Tibial nerve (tissue), 4 donors: ENCODE measurements around the gene LIM2. TPM values are rescaled to one million over a fixed set of nuclear protein-coding genes. Genes with fewer than 3 reads are reported as not detected.

Experiments used
- DNase-seq, 2 donors: peaks; one replicate each; pipeline ENCODE4 v3.0.0-alpha.2; 2019; ENCODE audit warnings: low spot score in 2 of 2
- H3K27ac ChIP-seq, 4 donors: fragments of 200-600 bp; sonication (generic) in 3 of 4; one replicate each; pipeline ENCODE4 v1.5.1; 2017 to 2019; ENCODE audit warnings: mild to moderate bottlenecking in 1 of 4
- H3K27me3 ChIP-seq, 2 donors: fragments of 200-600 bp; sonication (generic) in 1 of 2; one replicate each; pipeline versions ENCODE4 v1.5.1 to v1.6.0; 2017 to 2019
- H3K36me3 ChIP-seq, 3 donors: fragments of 200-600 bp; sonication (generic); one replicate each; pipeline ENCODE4 v1.5.1; 2018 to 2019
- H3K4me1 ChIP-seq, 4 donors: fragments of 200-600 bp; sonication (generic) in 3 of 4; one replicate each; pipeline ENCODE4 v1.5.1; 2017 to 2019
- H3K4me3 ChIP-seq, 4 donors: fragments of 200-600 bp; sonication (generic) in 3 of 4; one replicate each; pipeline ENCODE4 v1.5.1; 2017 to 2019; ENCODE audit warnings: mild to moderate bottlenecking in 1 of 4, moderate library complexity in 1 of 4
- H3K9me3 ChIP-seq, 4 donors: fragments of 200-600 bp; sonication (generic) in 3 of 4; one replicate each; pipeline ENCODE4 v1.5.1; 2017 to 2019
- EP300 ChIP-seq, 2 donors: sonication (generic); formaldehyde crosslinking; IDR thresholded peaks; one replicate each; pipeline ENCODE4 v1.6.1; 2017; ENCODE audit warnings: antibody characterized with exemption in 2 of 2, mild to moderate bottlenecking in 1 of 2
- POLR2A ChIP-seq, 2 donors: fragments of 450-650 bp; IDR thresholded peaks; one replicate each; pipeline ENCODE4 v1.6.1; 2017; ENCODE audit warnings: antibody characterized with exemption in 2 of 2, mild to moderate bottlenecking in 2 of 2, moderate library complexity in 2 of 2
- WGBS, 2 donors: methylation state at CpG; one replicate each; pipeline ENCODE4 v1.1.5; 2018; 5-methylcytosine and 5-hydroxymethylcytosine counted together
- total RNA-seq, 4 donors: library from RNA; depleted of rRNA; stranded (reverse); fragments of >200 nt; gene quantifications; one replicate each; pipeline ENCODE4 v1.1.0, GENCODE V29; 2016
- TF ChIP-seq, protein P1 (sequence below), 5 experiments: fragments of 200-600 bp in 3 of 5; fragments of 450-650 bp in 2 of 5; sonication (generic) in 3 of 5; IDR thresholded peaks; one replicate each; pipeline ENCODE4 v1.5.1; 2016 to 2019; ENCODE audit warnings: antibody characterized with exemption in 5 of 5, mild to moderate bottlenecking in 3 of 5, moderate library complexity in 2 of 5

Gene LIM2
- total RNA-seq, 4 donors from 2014 or later = not detected

DNA sequence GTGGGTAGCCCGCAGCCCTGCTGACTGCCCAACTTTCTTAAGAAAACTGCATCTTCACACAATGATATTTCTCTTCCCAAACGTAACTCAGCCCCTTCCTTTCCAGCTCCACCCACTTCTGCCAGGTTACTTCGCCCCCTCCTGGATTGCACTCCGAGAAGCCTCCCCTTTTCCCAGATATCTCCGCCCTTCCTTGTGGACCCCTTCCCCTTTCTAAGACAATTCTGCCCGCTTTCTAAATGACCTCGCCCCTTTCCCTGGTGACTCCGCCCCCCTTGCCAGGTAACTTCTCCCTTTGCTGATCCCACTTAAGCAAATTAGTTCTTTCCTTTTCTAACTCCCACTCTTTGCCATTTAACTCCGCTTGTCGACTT is 48.5 kb downstream of the LIM2 start:
- no peaks in the 10 kb centered on the region for H3K27me3 ChIP-seq
- H3K27ac ChIP-seq = peak overlapping the region; percentile 65 to 90 (median 75)
- peak overlapping the region; percentile 44 to 73 (median 58) for H3K4me3 ChIP-seq
- H3K36me3 ChIP-seq = no peaks in the 10 kb centered on the region
- no peaks in the 10 kb centered on the region for H3K9me3 ChIP-seq
- no peak for DNase-seq
- WGBS, 2 donors = 0 to 1% methylated on average over 10 of the region's 10 CpGs
- peaks cover 0 to 28% (median 11%) of the 10 kb centered on the region in 4 donors for H3K4me1 ChIP-seq
- TF ChIP-seq, protein P1, sequence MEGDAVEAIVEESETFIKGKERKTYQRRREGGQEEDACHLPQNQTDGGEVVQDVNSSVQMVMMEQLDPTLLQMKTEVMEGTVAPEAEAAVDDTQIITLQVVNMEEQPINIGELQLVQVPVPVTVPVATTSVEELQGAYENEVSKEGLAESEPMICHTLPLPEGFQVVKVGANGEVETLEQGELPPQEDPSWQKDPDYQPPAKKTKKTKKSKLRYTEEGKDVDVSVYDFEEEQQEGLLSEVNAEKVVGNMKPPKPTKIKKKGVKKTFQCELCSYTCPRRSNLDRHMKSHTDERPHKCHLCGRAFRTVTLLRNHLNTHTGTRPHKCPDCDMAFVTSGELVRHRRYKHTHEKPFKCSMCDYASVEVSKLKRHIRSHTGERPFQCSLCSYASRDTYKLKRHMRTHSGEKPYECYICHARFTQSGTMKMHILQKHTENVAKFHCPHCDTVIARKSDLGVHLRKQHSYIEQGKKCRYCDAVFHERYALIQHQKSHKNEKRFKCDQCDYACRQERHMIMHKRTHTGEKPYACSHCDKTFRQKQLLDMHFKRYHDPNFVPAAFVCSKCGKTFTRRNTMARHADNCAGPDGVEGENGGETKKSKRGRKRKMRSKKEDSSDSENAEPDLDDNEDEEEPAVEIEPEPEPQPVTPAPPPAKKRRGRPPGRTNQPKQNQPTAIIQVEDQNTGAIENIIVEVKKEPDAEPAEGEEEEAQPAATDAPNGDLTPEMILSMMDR (IDR thresholded peaks at IDR 0.05) = no peak
- TF ChIP-seq EP300 (IDR thresholded peaks at IDR 0.05) = no peak

DNA sequence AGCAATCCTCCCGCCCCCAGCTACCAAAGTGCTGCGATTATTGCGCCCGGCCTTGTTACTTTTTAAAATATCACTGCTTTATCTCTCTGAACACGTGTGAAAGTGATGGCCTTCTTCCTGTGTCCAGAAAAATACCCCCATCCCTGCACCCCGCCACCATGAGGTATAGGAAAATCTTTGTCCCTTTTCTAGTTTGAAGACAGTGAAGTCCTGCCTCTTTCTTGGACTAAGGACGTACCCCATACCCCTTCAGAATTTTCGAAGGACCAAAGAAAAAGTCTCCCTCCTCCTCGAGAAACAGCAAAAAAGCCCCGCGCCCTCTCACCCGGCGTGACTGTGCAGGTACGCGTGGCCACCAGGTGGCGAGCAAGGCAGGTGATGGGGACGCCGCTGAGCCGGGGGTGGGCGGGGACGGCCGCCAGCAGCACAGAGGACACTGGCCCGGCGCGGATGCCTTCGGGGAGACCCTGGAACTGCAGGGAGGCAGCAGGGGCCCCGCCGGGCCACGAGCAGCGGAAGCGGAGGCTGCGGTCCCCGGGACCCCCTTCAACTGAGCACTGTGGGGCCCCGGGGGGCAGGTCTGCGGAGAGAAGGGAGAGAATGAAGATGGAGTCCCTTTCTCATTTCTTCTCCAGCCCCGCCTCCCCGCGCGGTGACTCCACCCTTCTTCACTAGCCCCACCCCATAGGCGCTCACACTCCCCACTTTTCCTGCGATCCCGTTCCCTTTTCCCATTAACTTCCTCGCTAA is 49.0 kb downstream of the LIM2 start:
- Histone ChIP-seq H3K9me3 (no peaks in the 10 kb centered on the region), H3K27me3 (no peaks in the 10 kb centered on the region), H3K36me3 (peaks cover 0 to 4% (median 0%) of the 10 kb centered on the region in 3 donors), H3K4me1 (peaks cover 0 to 28% (median 11%) of the 10 kb centered on the region in 4 donors), H3K27ac (peak overlapping the region; percentile 65 to 90 (median 75)), H3K4me3 (peak overlapping the region; percentile 44 to 73 (median 58))
- TF ChIP-seq, protein P1 (IDR thresholded peaks at IDR 0.05) = peak; percentile 87 to 93 (median 91)
- peak in 1 of 2 donors; percentile 28 for TF ChIP-seq EP300 (IDR thresholded peaks at IDR 0.05)
- no peak for TF ChIP-seq POLR2A (IDR thresholded peaks at IDR 0.05)
- 5 to 7% methylated on average over 43 of the region's 43 CpGs for WGBS, 2 donors
- peak; percentile 70 to 86 for DNase-seq

DNA sequence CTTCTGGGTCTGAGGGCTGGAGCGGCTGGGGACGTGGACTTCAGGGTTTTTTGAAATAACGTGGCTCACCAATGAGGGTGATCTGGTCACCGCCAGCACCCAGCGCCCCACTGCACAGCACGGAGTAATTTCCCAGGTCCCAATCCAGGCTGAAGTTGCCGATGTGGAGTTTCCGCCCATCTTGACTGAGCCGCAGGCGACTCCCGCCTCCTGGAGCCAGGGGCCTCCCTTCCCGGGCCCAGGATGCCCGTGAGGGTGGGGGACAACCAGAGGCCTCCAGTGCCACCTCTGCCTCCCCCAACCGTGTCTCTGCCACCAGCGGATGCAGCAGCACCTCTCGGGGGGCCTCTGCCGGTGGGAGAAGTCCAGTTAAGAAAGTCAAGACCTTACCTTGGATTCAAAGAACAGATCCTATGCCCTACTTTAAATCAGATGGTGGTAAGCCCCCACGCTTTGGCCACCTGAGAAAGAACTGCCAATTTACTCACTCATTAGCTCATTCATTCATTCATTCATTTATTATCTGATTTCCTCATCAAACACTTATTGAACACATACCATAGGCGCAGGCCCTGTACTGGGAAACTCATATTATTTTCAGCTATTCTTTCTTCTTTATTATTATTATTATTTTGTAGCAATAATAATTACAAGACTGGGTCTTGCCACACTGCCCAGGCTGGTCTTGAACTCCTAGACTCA is 49.8 kb downstream of the LIM2 start:
- Histone ChIP-seq H3K36me3 (peaks cover 0 to 5% (median 0%) of the 10 kb centered on the region in 3 donors), H3K4me3 (peak overlapping the region in 1 of 4 donors; percentile 44), H3K9me3 (no peaks in the 10 kb centered on the region), H3K27me3 (no peaks in the 10 kb centered on the region), H3K4me1 (peaks cover 0 to 28% (median 11%) of the 10 kb centered on the region in 4 donors), H3K27ac (peak overlapping the region; percentile 65 to 90 (median 75))
- 85 to 87% methylated on average over 15 to 17 of the region's 19 CpGs for WGBS, 2 donors
- no peak for DNase-seq
- TF ChIP-seq, protein P1 (IDR thresholded peaks at IDR 0.05) = no peak
- TF ChIP-seq EP300 (IDR thresholded peaks at IDR 0.05) (no peak), POLR2A (IDR thresholded peaks at IDR 0.05) (no peak)

DNA sequence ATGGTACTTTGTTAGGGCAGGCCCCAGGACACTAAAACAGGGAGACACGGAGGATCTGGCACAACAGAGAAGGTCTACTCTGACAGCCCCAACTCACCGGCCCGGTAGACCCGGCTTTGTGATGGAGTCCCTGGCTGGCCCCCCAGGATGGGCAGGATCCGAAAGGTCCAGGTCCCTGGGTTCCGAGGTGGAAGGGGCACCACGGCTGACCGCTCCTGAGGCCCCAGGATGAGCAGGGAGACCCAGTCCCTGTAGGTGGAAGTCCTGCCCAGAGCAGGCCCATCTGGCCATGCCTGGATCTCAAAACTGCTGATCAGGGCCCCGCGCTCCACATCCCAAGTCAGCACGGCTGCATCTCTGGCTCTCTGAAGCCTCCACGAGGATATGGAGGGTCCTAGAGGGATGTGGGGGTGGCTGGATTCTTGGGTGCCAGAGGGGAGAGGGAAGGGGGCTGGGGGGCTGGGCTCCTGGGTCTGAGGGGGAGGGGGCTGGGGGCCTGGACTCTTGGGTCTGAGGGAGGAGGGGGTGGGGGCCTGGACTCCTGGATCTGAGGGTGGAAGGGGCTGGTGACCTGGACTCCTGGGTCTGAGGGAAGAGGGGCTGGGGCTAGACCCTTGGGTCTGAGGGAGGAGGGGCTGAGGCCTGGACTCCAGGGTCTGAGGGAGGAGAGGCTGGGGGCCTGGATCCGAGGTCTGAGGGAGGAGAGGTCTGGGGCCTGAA is 50.5 kb downstream of the LIM2 start:
- H3K27ac ChIP-seq = no peak overlapping the region
- peaks cover 0 to 28% (median 11%) of the 10 kb centered on the region in 4 donors for H3K4me1 ChIP-seq
- peaks cover 0 to 9% (median 0%) of the 10 kb centered on the region in 3 donors for H3K36me3 ChIP-seq
- TF ChIP-seq, protein P1 (IDR thresholded peaks at IDR 0.05) = no peak
- TF ChIP-seq EP300 (IDR thresholded peaks at IDR 0.05) = no peak
- TF ChIP-seq POLR2A (IDR thresholded peaks at IDR 0.05) = no peak
- no peak overlapping the region for H3K4me3 ChIP-seq
- no peaks in the 10 kb centered on the region for H3K27me3 ChIP-seq
- 88% methylated on average over 11 to 12 of the region's 13 CpGs for WGBS, 2 donors
- DNase-seq = no peak
- H3K9me3 ChIP-seq = no peaks in the 10 kb centered on the region
